Lung (tissue), 12 donors: Measurements from ENCODE around the gene TAS1R2. TPM values are rescaled to one million over a fixed set of nuclear protein-coding genes. Genes with fewer than 3 reads are reported as not detected.

Experiments used
- ATAC-seq: fragments of 200-7000 bp; cut with Tn5 transposase; one replicate; pipeline ENCODE4 v1.9.1; 2020; ENCODE audit warnings: moderate number of reproducible peaks; ENCODE audit not compliant: insufficient read depth, low FRiP score
- DNase-seq, 3 donors: peaks; one replicate each; pipeline ENCODE4 v3.0.0-alpha.2; 2013 to 2017
- H3K27ac ChIP-seq, 2 donors: one replicate each; pipeline ENCODE4 v1.5.1; 2013; ENCODE audit warnings: mild to moderate bottlenecking in 2 of 2, moderate library complexity in 2 of 2, control low read depth in 1 of 2, inconsistent platforms in 1 of 2, low read depth in 1 of 2, low read length in 1 of 2
- H3K27me3 ChIP-seq, 3 donors: one replicate each; pipeline ENCODE4 v1.5.1; 2013; ENCODE audit warnings: low read length in 2 of 3; ENCODE audit not compliant: control insufficient read depth in 3 of 3, insufficient read depth in 3 of 3
- H3K36me3 ChIP-seq, 4 donors: one replicate each; pipeline ENCODE4 v1.5.1; 2013; ENCODE audit warnings: low read length in 4 of 4, mild to moderate bottlenecking in 1 of 4, moderate library complexity in 1 of 4; ENCODE audit not compliant: control insufficient read depth in 4 of 4, insufficient read depth in 4 of 4
- H3K4me1 ChIP-seq, 5 donors: one replicate each; pipeline ENCODE4 v1.5.1; 2013; ENCODE audit warnings: low read length in 5 of 5, mild to moderate bottlenecking in 2 of 5, moderate library complexity in 1 of 5; ENCODE audit not compliant: control insufficient read depth in 5 of 5, insufficient read depth in 5 of 5
- H3K4me3 ChIP-seq: one replicate; pipeline ENCODE4 v1.5.1; 2013; ENCODE audit warnings: mild to moderate bottlenecking, control low read depth, moderate library complexity
- H3K9ac ChIP-seq, 2 donors: one replicate each; pipeline ENCODE4 v1.5.1; 2013; ENCODE audit warnings: low read length in 2 of 2, control low read depth in 1 of 2; ENCODE audit not compliant: insufficient read depth in 1 of 2
- H3K9me3 ChIP-seq, 4 donors: one replicate each; pipeline ENCODE4 v1.5.1; 2013; ENCODE audit warnings: low read length in 3 of 4, mild to moderate bottlenecking in 1 of 4, moderate library complexity in 1 of 4; ENCODE audit not compliant: control insufficient read depth in 4 of 4, insufficient read depth in 3 of 4
- CTCF ChIP-seq: IDR thresholded peaks from 2 replicates; pipeline ENCODE4 v1.5.1; 2012; ENCODE audit warnings: mild to moderate bottlenecking; ENCODE audit errors: control extremely low read depth, extremely low read depth
- WGBS, 2 donors: extraction: QIAGEN DNeasy Blood & Tissue Kit; methylation state at CpG; one replicate each; pipeline ENCODE4 v1.1.7; 2013; 5-methylcytosine and 5-hydroxymethylcytosine counted together
- polyA plus RNA-seq, 2 donors: library from polyadenylated mRNA; stranded (reverse); fragments of 200-250 nt; gene quantifications; one replicate each; pipeline ENCODE4 v1.2.1, GENCODE V29; 2013
- total RNA-seq, 2 donors: library from RNA; depleted of rRNA in 1 of 2; stranded (reverse); fragments of >200 nt in 1 of 2; gene quantifications; one replicate each; pipeline ENCODE4 v1.2.1, GENCODE V29; 2014 to 2021
- donor health status: control.
- donor health status: control.
- donor health status: Bipolar disorder and iron deficiency.
- donor health status: healthy.
- donor health status: DM: yes; HTN: yes; CAD: no.

TAS1R2 gene
- total and polyA plus RNA-seq, 4 donors, result not detected

- Histone ChIP-seq H3K36me3 (no peaks in the 10 kb centered on the region), H3K27ac (no peak overlapping the region), H3K27me3 (no peaks in the 10 kb centered on the region), H3K9me3 (peaks cover 0 to 4% (median 1%) of the 10 kb centered on the region in 4 donors), H3K4me3 (no peak overlapping the region), H3K4me1 (no peaks in the 10 kb centered on the region), H3K9ac (no peak overlapping the region)
- ATAC-seq (no peak), DNase-seq (no peak)
- WGBS, 2 donors, result 92 to 100% methylated on average over 1 of the region's 1 CpG
- TF ChIP-seq CTCF, result no peak
Measured at GRCh38 chr1:18856435-18856834, 3.0 kb downstream of the TAS1R2 start.

GRCh38 chr1:18855573-18855972 lies 3.9 kb downstream of the TAS1R2 start:
- DNase-seq, result no peak
- H3K4me1 ChIP-seq, result no peaks in the 10 kb centered on the region
- no peaks in the 10 kb centered on the region for H3K27me3 ChIP-seq
- no peak overlapping the region for H3K27ac ChIP-seq
- no peak for ATAC-seq
- no peak for TF ChIP-seq CTCF
- H3K9ac ChIP-seq, result no peak overlapping the region
- 78 to 87% methylated on average over 6 of the region's 6 CpGs for WGBS, 2 donors
- H3K9me3 ChIP-seq, result peaks cover 0 to 4% (median 1%) of the 10 kb centered on the region in 4 donors
- no peaks in the 10 kb centered on the region for H3K36me3 ChIP-seq
- no peak overlapping the region for H3K4me3 ChIP-seq

GRCh38 chr1:18854331-18855025 lies 5.0 kb downstream of the TAS1R2 start:
- DNase-seq (no peak), ATAC-seq (no peak)
- 88 to 89% methylated on average over 49 of the region's 49 CpGs for WGBS, 2 donors

More at GRCh38 chr1:18854331-18855025, 5.0 kb downstream of the TAS1R2 start:
- TF ChIP-seq CTCF, result no peak
- H3K27me3 ChIP-seq, result no peaks in the 10 kb centered on the region
- no peak overlapping the region for H3K27ac ChIP-seq
- H3K9me3 ChIP-seq, result peaks cover 0 to 4% (median 1%) of the 10 kb centered on the region in 4 donors
- H3K9ac ChIP-seq, result no peak overlapping the region
- peaks cover 0 to 8% (median 0%) of the 10 kb centered on the region in 5 donors for H3K4me1 ChIP-seq
- H3K36me3 ChIP-seq, result no peaks in the 10 kb centered on the region
- no peak overlapping the region for H3K4me3 ChIP-seq
